PC-9 (cell line): Measurements from ENCODE around the gene PLXNA1. TPM values are rescaled to one million over a fixed set of nuclear protein-coding genes. Genes with fewer than 3 reads are reported as not detected.

ENCODE experiments used
- BruUV-seq: library from RNA; stranded (reverse); fragments of 400-500 nt; replicated peaks from 2 replicates; lab custom pipeline; 2021; lab: Mats Ljungman, UMichigan
- CTCF ChIA-PET: fragments of 300-600 bp; sonication (Branson Sonifier 250); formaldehyde crosslinking; loops from one replicate; lab custom pipeline; 2022; ENCODE audit warnings: antibody characterized with exemption; lab: Charles Lee
- POLR2A ChIA-PET: fragments of 300-600 bp; sonication (Branson Sonifier 250); formaldehyde crosslinking; loops from one replicate; lab custom pipeline; 2022; ENCODE audit warnings: antibody characterized with exemption; ENCODE audit not compliant: unreplicated experiment; lab: Charles Lee
- DNase-seq, 2 experiments: peaks; one replicate each; pipeline versions ENCODE4 v3.0.0 to v3.0.0-alpha.2; 2015 to 2022; ENCODE audit warnings: mixed read lengths in 1 of 2
- H2AFZ ChIP-seq: fragments of 200-600 bp; sonication (generic); 2 replicates; pipeline ENCODE4 v1.8.1; 2017; ENCODE audit warnings: antibody characterized with exemption
- H3F3A ChIP-seq: fragments of 200-600 bp; sonication (generic); 2 replicates; pipeline ENCODE4 v1.8.1; 2017; ENCODE audit warnings: antibody characterized with exemption, mild to moderate bottlenecking, low read depth; ENCODE audit not compliant: insufficient read depth
- H3K27ac ChIP-seq: fragments of 200-600 bp; sonication (generic); 2 replicates; pipeline ENCODE4 v1.6.1; 2016; ENCODE audit warnings: mixed run types
- H3K27me3 ChIP-seq: fragments of 200-600 bp; sonication (generic); 2 replicates; pipeline ENCODE4 v1.6.1; 2016; ENCODE audit warnings: low read depth, mixed run types; ENCODE audit not compliant: insufficient read depth
- H3K36me3 ChIP-seq: fragments of 200-600 bp; sonication (generic); 2 replicates; pipeline ENCODE4 v1.6.1; 2016; ENCODE audit warnings: low read depth, mixed run types
- H3K4me1 ChIP-seq: fragments of 200-600 bp; sonication (generic); replicated peaks from 2 replicates; pipeline ENCODE4 v1.6.1; 2016; ENCODE audit warnings: mixed run types; ENCODE audit not compliant: insufficient read depth
- H3K4me2 ChIP-seq: fragments of 200-600 bp; sonication (generic); 2 replicates; pipeline ENCODE4 v1.6.1; 2017; ENCODE audit warnings: mixed run types
- H3K4me3 ChIP-seq: fragments of 200-600 bp; sonication (generic); 2 replicates; pipeline ENCODE4 v1.6.1; 2016; ENCODE audit warnings: mixed run types
- H3K79me2 ChIP-seq: fragments of 200-600 bp; sonication (generic); 2 replicates; pipeline ENCODE4 v1.6.1; 2017; ENCODE audit warnings: low read depth, mixed run types
- H3K9me2 ChIP-seq: fragments of 200-600 bp; sonication (generic); 2 replicates; pipeline ENCODE4 v1.8.1; 2017; ENCODE audit warnings: mild to moderate bottlenecking; ENCODE audit not compliant: insufficient read depth
- H3K9me3 ChIP-seq: fragments of 200-600 bp; sonication (generic); 2 replicates; pipeline ENCODE4 v1.8.1; 2016; ENCODE audit warnings: low read depth; ENCODE audit not compliant: insufficient read depth
- H4K20me1 ChIP-seq: fragments of 200-600 bp; sonication (generic); 2 replicates; pipeline ENCODE4 v1.8.1; 2017; ENCODE audit not compliant: insufficient read depth
- CTCF ChIP-seq: fragments of 200-600 bp; sonication (generic); conservative IDR thresholded peaks from 2 replicates; pipeline ENCODE4 v1.6.1; 2017; ENCODE audit warnings: mixed run types, antibody characterized with exemption, mild to moderate bottlenecking, moderate library complexity
- EZH2 ChIP-seq: fragments of 200-600 bp; sonication (generic); IDR thresholded peaks from 2 replicates; pipeline ENCODE4 v1.8.0; 2017; ENCODE audit warnings: antibody characterized with exemption, low read depth
- intact Hi-C: fragments of 100-400 bp; cut with micrococcal nuclease; formaldehyde crosslinking; loops from one replicate; pipeline ENCODE4 v1.10.0; 2022; ENCODE audit not compliant: unreplicated experiment
- total RNA-seq: library from RNA; stranded (reverse); gene quantifications from 2 replicates; pipeline ENCODE4 v1.2.3, GENCODE V29; 2021

Gene PLXNA1
- total RNA-seq, 1 experiment from 2014 or later: 88.2 TPM

GRCh38 chr3:126947429-126947828, 35.5 kb upstream of the PLXNA1 start:
- Histone ChIP-seq H3K36me3 (no peaks in the 10 kb centered on the region), H3K9me3 (no peaks in the 10 kb centered on the region), H4K20me1 (no peaks in the 10 kb centered on the region), H3K27ac (no peak overlapping the region), H2AFZ (no peak overlapping the region), H3K9me2 (no peaks in the 10 kb centered on the region), H3K4me1 (no peaks in the 10 kb centered on the region), H3K27me3 (no peaks in the 10 kb centered on the region), H3K79me2 (no peaks in the 10 kb centered on the region), H3K4me3 (no peak overlapping the region), H3F3A (no peaks in the 10 kb centered on the region), H3K4me2 (no peak overlapping the region)
- POLR2A ChIA-PET: no interaction called here
- CTCF ChIA-PET: interaction anchor here (0.6 kb wide), 1 partner anchor 32 kb away, joined by 3 read pairs; no protein-coding TSS in a partner anchor
- intact Hi-C loops: no loop called here
- TF ChIP-seq EZH2 (no peak), CTCF (no peak)
- BruUV-seq: no TSS peak
- no peak for DNase-seq

DNA sequence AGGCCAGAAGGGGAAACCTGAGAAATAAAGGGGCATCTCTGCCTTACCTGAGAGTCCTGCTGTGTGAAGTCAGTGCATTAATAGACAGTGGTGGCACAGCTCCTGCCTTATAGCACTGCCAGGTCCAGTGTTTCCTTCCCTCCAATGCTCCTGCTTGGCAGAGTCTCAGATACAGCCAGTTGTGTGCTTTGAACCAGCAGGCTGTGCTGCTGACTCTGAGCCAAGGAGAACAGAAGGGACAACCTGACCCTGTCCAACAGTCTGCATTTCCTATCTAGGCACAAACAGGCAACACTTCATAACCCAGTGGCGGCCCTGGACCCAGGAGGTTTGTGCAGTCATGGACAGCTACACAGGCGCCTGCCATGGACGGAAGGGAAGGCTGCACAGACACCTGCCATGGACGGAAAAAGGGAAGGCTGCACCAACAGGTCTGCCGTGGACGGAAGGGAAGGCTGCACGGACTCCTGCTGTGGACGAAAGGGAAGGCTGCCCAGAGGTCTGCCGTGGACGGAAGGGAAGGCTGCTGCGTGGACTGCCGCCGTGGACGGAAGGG, 33.9 kb upstream of the PLXNA1 start:
- Histone ChIP-seq H3K36me3 (no peaks in the 10 kb centered on the region), H3K27ac (no peak overlapping the region), H3K79me2 (no peaks in the 10 kb centered on the region), H3F3A (no peaks in the 10 kb centered on the region), H4K20me1 (no peaks in the 10 kb centered on the region), H3K4me2 (no peak overlapping the region), H3K4me1 (no peaks in the 10 kb centered on the region), H3K4me3 (no peak overlapping the region), H3K9me2 (no peaks in the 10 kb centered on the region), H3K9me3 (no peaks in the 10 kb centered on the region), H2AFZ (no peak overlapping the region), H3K27me3 (no peaks in the 10 kb centered on the region)
- TF ChIP-seq EZH2 (no peak), CTCF (no peak)
- POLR2A ChIA-PET: no interaction called here
- no peak for DNase-seq
- intact Hi-C loops: no loop called here
- no TSS peak for BruUV-seq
- CTCF ChIA-PET: no interaction called here

- CTCF ChIA-PET: no interaction called here
- Histone ChIP-seq H3K36me3 (no peaks in the 10 kb centered on the region), H3K9me3 (no peaks in the 10 kb centered on the region), H3K27me3 (no peaks in the 10 kb centered on the region), H3K9me2 (no peaks in the 10 kb centered on the region), H3K27ac (no peak overlapping the region), H4K20me1 (no peaks in the 10 kb centered on the region), H3F3A (no peaks in the 10 kb centered on the region), H3K4me1 (no peaks in the 10 kb centered on the region), H3K4me3 (no peak overlapping the region), H3K4me2 (no peak overlapping the region), H2AFZ (no peak overlapping the region), H3K79me2 (no peaks in the 10 kb centered on the region)
- no peak for DNase-seq
- no TSS peak for BruUV-seq
- POLR2A ChIA-PET: no interaction called here
- intact Hi-C loops: no loop called here
- TF ChIP-seq EZH2 (no peak), CTCF (no peak)
Measured at GRCh38 chr3:126951561-126951960, 31.4 kb upstream of the PLXNA1 start.
